BLaER1 treated with 17β-estradiol and CSF1 and Interleukin-3, amounts not matched to agents 10 nM and 100 nM (cell line): ENCODE results near the gene NUBP1.
"Not testable (repeated sequence)": the region's sequence is repeated elsewhere in the genome, so short reads cannot be mapped to it uniquely, and the experiment has no call there.

Experiments used
- H3K27ac ChIP-seq, 11 experiments: shearing (Covaris generic); formaldehyde crosslinking; 2 replicates each; pipeline ENCODE4 v1.8.1; 2022
- H3K27me3 ChIP-seq, 11 experiments: shearing (Covaris generic); formaldehyde crosslinking; 2 replicates each; pipeline ENCODE4 v1.8.1; 2022
- H3K36me3 ChIP-seq, 11 experiments: shearing (Covaris generic); formaldehyde crosslinking; 2 replicates each; pipeline ENCODE4 v1.8.1; 2022
- H3K4me1 ChIP-seq, 10 experiments: shearing (Covaris generic); formaldehyde crosslinking; 2 replicates each; pipeline ENCODE4 v1.8.1; 2022
- H3K4me2 ChIP-seq, 11 experiments: shearing (Covaris generic); formaldehyde crosslinking; 2 replicates each; pipeline ENCODE4 v1.8.1; 2022
- H3K4me3 ChIP-seq, 10 experiments: shearing (Covaris generic); formaldehyde crosslinking; 2 replicates each; pipeline ENCODE4 v1.8.1; 2022
- H3K9ac ChIP-seq, 11 experiments: shearing (Covaris generic); formaldehyde crosslinking; 2 replicates each; pipeline ENCODE4 v1.8.1; 2022
- H3K9me3 ChIP-seq, 11 experiments: shearing (Covaris generic); formaldehyde crosslinking; replicated peaks in 1 of 11; 2 replicates each; pipeline ENCODE4 v1.8.1; 2022
- H4K20me1 ChIP-seq, 11 experiments: shearing (Covaris generic); formaldehyde crosslinking; 2 replicates each; pipeline ENCODE4 v1.8.1; 2022
- Cebpa-rat ChIP-seq, 11 experiments: shearing (Covaris generic); IDR thresholded peaks; 2 replicates each; pipeline ENCODE4 v1.8.1; 2022

Gene NUBP1

DNA sequence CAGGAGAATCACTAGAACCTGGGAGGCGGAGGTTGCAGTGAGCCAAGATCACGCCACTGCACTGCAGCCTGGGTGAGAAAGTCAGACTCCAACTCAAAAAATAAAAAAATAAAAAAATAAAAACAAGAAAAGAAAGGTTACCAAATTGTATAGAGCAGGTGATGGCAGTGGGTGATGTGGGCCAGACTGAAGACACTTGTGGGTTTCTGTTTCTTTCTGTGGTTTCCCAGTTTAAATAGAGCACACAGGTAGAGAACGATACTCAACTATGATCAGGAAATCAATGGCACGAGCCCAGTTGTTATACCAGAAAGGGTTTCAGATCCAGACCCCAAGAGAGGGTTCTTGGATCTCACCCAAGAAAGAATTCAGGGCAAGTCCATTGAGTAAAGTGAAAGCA, 32.6 kb downstream of the NUBP1 start:
- Histone ChIP-seq H3K27ac (no peak overlapping the region), H4K20me1 (no peaks in the 10 kb centered on the region), H3K4me1 (peaks cover 31 to 66% (median 53%) of the 10 kb centered on the region in 10 experiments), H3K4me2 (peak overlapping the region in 7 of 11 experiments; percentile 27 to 77 (median 60); a peak in 15 of 22 replicates), H3K4me3 (no peak overlapping the region), H3K9ac (no peak overlapping the region), H3K9me3 (no peaks in the 10 kb centered on the region), H3K36me3 (no peaks in the 10 kb centered on the region), H3K27me3 (no peaks in the 10 kb centered on the region)
- no peak for TF ChIP-seq Cebpa-rat (IDR thresholded peaks at IDR 0.05)

DNA sequence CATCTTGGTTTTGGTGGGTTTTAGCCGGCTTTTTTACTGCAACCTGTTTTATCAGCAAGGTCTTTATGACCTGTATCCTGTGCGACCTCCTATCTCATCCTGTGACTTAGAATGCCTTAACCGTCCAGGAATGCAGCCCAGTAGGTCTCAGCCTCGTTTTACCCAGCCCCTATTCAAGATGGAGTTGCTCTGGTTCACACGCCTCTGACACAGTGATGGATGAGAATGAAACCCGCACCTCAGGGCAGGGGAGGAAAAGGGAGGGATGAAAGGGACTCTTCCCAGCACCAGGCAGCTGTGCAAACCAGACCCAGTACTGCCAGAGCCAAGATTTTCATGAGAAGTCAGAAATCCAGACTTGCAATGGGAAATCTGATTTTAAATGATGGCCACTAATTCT, 33.3 kb downstream of the NUBP1 start:
- not testable (repeated sequence) for H4K20me1 ChIP-seq, H3K27me3 ChIP-seq, H3K9me3 ChIP-seq, H3K27ac ChIP-seq, H3K36me3 ChIP-seq, H3K9ac ChIP-seq, H3K4me3 ChIP-seq
- Histone ChIP-seq H3K4me2 (peak overlapping the region in 10 of 11 experiments; percentile 9 to 77 (median 55); a peak in 18 of 22 replicates), H3K4me1 (peaks cover 25 to 60% (median 48%) of the 10 kb centered on the region in 10 experiments)

DNA sequence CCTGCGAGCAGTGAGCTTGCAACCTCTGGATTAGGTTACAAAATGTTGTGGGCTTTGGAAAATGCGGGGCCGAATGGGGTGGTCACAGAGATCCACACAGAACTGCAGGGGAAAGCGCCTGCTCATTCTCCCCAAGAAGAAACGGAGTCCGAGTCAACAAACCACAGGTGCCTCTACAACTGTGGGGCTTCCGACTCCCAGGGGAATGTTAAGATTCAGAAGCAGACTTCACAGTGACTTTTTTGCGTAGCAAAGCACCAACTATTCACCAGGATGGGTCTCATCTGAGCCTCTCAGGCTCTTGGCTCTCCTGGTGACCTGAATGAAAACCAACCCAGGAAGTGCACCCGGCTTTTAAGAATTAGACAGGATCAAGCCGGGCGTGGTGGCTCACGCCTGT, 33.7 kb downstream of the NUBP1 start:
- Histone ChIP-seq H3K9me3 (no peaks in the 10 kb centered on the region), H4K20me1 (no peaks in the 10 kb centered on the region), H3K27me3 (no peaks in the 10 kb centered on the region), H3K4me1 (peaks cover 23 to 56% (median 47%) of the 10 kb centered on the region in 10 experiments), H3K9ac (no peak overlapping the region; a peak in 1 of 22 replicates), H3K4me3 (no peak overlapping the region), H3K36me3 (no peaks in the 10 kb centered on the region), H3K27ac (no peak overlapping the region), H3K4me2 (peak overlapping the region in 10 of 11 experiments; percentile 9 to 77 (median 55); a peak in 18 of 22 replicates)
- TF ChIP-seq Cebpa-rat (IDR thresholded peaks at IDR 0.05) = no peak

DNA sequence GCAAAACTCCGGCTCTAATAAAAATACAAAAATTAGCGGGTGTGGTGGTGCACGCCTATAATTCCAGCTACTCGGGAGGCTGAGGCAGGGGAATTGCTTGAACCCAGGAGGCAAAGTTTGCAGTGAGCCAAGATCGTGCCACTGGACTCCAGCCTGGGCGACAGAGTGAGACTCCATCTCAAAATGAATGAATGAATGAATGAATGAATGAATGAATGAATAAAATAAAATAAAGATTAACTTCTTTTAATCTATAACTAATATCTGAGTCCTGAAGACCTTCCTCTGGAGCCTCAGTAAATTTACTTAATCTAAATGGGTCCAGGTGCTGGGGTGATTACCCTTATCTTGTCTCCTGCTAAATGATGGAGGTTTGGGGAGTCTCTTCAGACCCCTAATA, 36.3 kb downstream of the NUBP1 start:
- not testable (repeated sequence) for H3K27me3 ChIP-seq, H3K4me2 ChIP-seq, H3K27ac ChIP-seq, H3K4me3 ChIP-seq, H3K9me3 ChIP-seq, H3K36me3 ChIP-seq, H3K9ac ChIP-seq, H4K20me1 ChIP-seq
- H3K4me1 ChIP-seq = peaks cover 4 to 57% (median 43%) of the 10 kb centered on the region in 10 experiments

DNA sequence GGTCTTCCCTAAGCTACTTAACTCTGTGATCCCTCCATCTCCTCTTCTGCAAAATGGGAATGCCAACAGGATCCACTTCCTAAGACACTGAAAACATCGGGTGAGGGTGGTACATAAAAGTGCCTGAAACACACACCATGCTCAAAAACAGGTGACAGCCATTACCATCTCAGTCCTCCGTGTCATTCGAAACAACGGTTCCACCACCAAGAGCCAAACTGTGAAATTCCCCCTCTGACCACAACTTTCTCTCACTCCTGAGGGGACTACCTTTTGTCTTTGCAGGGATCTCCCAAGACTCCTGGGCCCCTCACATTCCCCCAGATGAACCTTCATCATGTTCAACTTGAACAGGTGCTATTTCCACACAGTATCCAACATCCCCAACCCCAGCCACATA, 37.0 kb downstream of the NUBP1 start:
- Histone ChIP-seq H3K4me2 (no peak overlapping the region; a peak in 1 of 22 replicates), H3K36me3 (no peaks in the 10 kb centered on the region), H3K27ac (no peak overlapping the region), H3K27me3 (no peaks in the 10 kb centered on the region), H3K9ac (no peak overlapping the region), H3K4me1 (peaks cover 0 to 49% (median 37%) of the 10 kb centered on the region in 10 experiments; a peak in 16 of 20 replicates), H3K4me3 (no peak overlapping the region), H4K20me1 (no peaks in the 10 kb centered on the region), H3K9me3 (no peaks in the 10 kb centered on the region)
- TF ChIP-seq Cebpa-rat (IDR thresholded peaks at IDR 0.05) = no peak

DNA sequence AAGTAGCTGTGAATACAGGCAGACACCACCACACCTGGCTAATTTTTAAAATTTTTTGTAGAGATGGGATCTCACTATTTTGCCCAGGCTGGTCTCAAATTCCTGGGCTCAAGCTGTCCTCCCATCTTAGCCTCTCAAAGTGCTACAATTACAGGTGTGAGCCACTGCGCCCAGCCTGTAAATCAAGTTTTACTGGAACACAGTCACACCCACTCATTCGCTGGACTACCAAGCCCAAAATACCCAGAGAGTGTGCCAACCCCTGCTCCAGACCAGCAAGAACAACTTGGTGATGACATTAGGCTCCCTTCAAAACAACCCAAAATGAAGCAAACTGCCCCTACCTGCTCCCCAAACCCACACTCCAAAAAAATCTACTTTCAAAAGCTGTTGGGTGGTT, 39.0 kb downstream of the NUBP1 start:
- Histone ChIP-seq H3K4me2 (peak overlapping the region in 3 of 11 experiments; percentile 8 to 26 (median 10); a peak in 1 of 22 replicates), H3K4me3 (no peak overlapping the region), H3K27me3 (no peaks in the 10 kb centered on the region), H3K9me3 (peaks cover 0 to 9% (median 0%) of the 10 kb centered on the region in 11 experiments; a peak in 2 of 22 replicates), H4K20me1 (no peaks in the 10 kb centered on the region), H3K4me1 (peaks cover 0 to 29% (median 18%) of the 10 kb centered on the region in 10 experiments; a peak in 14 of 20 replicates), H3K27ac (no peak overlapping the region), H3K36me3 (no peaks in the 10 kb centered on the region), H3K9ac (no peak overlapping the region)
- TF ChIP-seq Cebpa-rat (IDR thresholded peaks at IDR 0.05) = no peak

DNA sequence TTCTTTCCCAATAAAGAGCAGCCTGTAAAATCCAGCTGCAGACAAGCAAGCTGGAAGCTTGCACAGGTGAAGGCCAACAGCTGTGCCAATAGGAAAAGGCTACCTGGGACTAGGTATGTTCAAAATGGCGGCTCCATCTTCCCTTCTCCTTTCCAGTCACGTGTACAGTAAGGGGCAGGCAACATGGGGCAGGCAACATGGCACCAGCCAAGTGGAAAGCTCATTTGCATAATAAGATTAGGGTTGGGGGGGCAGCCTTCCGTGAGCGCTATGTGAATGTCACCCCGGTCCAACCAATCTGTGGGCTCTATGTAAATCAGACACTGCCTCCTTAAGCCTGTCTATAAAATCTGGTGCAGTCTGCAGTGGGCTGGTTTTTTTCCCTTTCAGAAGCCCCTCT, 43.7 kb downstream of the NUBP1 start:
- Histone ChIP-seq H3K4me1 (peaks cover 7 to 32% (median 22%) of the 10 kb centered on the region in 10 experiments), H3K36me3 (no peaks in the 10 kb centered on the region), H3K27ac (no peak overlapping the region), H3K4me3 (no peak overlapping the region), H3K9ac (no peak overlapping the region), H4K20me1 (no peaks in the 10 kb centered on the region), H3K9me3 (peaks cover 0 to 29% (median 19%) of the 10 kb centered on the region in 11 experiments; a peak in 16 of 22 replicates), H3K27me3 (no peaks in the 10 kb centered on the region), H3K4me2 (no peak overlapping the region)
- TF ChIP-seq Cebpa-rat (IDR thresholded peaks at IDR 0.05) = no peak

DNA sequence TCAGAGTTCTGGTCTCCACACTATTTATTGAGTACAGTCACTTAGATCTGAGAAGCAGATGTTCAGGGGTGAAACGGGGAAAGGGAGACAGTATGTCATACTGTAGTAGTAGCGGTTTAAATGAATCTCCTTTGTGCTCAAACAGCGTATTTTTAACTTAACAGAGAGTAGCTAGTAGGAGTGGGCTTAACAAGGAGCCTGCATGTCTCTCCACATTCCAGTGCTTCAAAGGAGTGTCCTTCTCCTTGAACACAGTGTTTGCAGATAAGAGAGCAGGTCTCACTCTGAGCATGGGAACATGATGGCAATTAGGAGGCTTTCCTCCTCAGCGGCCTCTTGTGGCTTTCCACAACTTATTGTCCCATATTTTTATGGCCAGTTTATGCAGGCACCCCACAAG, 45.0 kb downstream of the NUBP1 start:
- H3K27me3 ChIP-seq, H3K27ac ChIP-seq, H3K9ac ChIP-seq, H4K20me1 ChIP-seq, H3K4me3 ChIP-seq, H3K36me3 ChIP-seq: not testable (repeated sequence)
- peaks cover 15 to 30% (median 25%) of the 10 kb centered on the region in 10 experiments for H3K4me1 ChIP-seq
- H3K4me2 ChIP-seq = peak overlapping the region in 3 of 11 experiments; percentile 4 to 28 (median 22); a peak in 1 of 22 replicates
- H3K9me3 ChIP-seq = peaks cover 0 to 33% (median 19%) of the 10 kb centered on the region in 11 experiments; a peak in 16 of 22 replicates

DNA sequence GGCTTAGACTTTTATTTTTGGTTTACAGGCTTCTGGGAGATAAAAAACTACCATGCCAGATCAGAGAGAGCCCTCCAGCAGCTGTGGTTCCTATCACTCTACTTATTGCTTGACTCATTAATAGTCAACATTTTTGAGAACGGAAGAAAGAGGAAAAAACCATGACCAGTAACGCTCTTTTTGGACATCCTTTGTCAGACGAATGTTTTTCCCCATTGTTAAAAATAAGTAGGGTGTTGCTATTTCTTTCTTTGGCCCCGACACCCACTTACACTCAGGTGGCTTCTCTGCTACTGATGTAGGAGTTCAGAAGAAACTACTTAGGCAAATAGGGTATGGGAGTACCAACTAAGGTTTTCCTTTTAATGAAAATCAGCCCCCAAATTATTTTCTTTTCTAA, 47.4 kb downstream of the NUBP1 start:
- no peak for TF ChIP-seq Cebpa-rat (IDR thresholded peaks at IDR 0.05)
- H3K9ac ChIP-seq = no peak overlapping the region
- H3K36me3 ChIP-seq = no peaks in the 10 kb centered on the region

DNA sequence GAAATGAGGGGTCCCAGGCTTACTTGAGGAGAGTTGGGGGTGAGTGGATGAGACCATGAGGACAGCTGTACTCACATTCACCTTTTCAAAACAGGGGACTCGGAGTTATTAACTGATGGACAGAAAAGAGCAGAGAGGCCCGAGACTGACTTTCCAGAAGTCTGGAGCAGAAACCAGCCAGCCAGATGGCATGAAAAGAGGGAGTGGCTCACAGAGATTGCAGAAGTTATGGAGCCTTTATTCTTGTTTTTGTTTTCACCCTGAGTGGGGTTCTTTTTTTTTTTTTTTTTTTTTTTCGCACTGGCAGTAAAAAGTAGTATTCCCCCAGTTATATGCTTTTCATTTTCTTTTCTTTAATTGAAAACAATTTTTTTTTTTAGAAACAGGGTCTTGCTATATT, 56.1 kb downstream of the NUBP1 start:
- H3K36me3 ChIP-seq = no peaks in the 10 kb centered on the region
- peaks cover 0 to 4% (median 0%) of the 10 kb centered on the region in 11 experiments; a peak in 1 of 22 replicates for H3K9me3 ChIP-seq
- H3K4me1 ChIP-seq = peaks cover 0 to 34% (median 2%) of the 10 kb centered on the region in 10 experiments; a peak in 9 of 20 replicates
- no peaks in the 10 kb centered on the region for H4K20me1 ChIP-seq
- peak overlapping the region in 1 of 11 experiments; percentile 13; a peak in 3 of 22 replicates for H3K27ac ChIP-seq
- no peak for TF ChIP-seq Cebpa-rat (IDR thresholded peaks at IDR 0.05)
- H3K9ac ChIP-seq = no peak overlapping the region
- peak overlapping the region in 4 of 11 experiments; percentile 10 to 68 (median 37); a peak in 6 of 22 replicates for H3K4me2 ChIP-seq
- H3K4me3 ChIP-seq = no peak overlapping the region
- H3K27me3 ChIP-seq = no peaks in the 10 kb centered on the region

More for the DNA sequence above, 47.4 kb downstream of the NUBP1 start:
- Histone ChIP-seq H4K20me1 (no peaks in the 10 kb centered on the region), H3K4me1 (peaks cover 18 to 30% (median 25%) of the 10 kb centered on the region in 10 experiments), H3K9me3 (peaks cover 0 to 33% (median 19%) of the 10 kb centered on the region in 11 experiments; a peak in 16 of 22 replicates), H3K4me2 (peak overlapping the region; percentile 3 to 75 (median 20); a peak in 16 of 22 replicates), H3K27ac (peak overlapping the region in 1 of 11 experiments; percentile 12; a peak in 1 of 22 replicates), H3K4me3 (no peak overlapping the region), H3K27me3 (no peaks in the 10 kb centered on the region)
